ENCODE measurements around the gene CNTNAP2.

CNTNAP2 gene

GRCh38 chr7:146494952-146495596, 378.5 kb downstream of the CNTNAP2 start:
- Histone ChIP-seq H3K36me3 (ENCODE audit: insufficient read depth, low read length) (no peaks in the 10 kb centered on the region), H3K27ac (no peak overlapping the region), H3K4me3 (no peak overlapping the region), H3K9me3 (ENCODE audit: low read depth, low read length) (no peaks in the 10 kb centered on the region), H3K9ac (ENCODE audit: insufficient read length) (no peak overlapping the region)
- TF ChIP-seq FOXP2 (optimal IDR thresholded peaks at IDR 0.05; ENCODE audit: control extremely low read depth, extremely low read length, insufficient read depth), result no peak
- TF ChIP-seq POLR2AphosphoS5 (IDR thresholded peaks at IDR 0.05; ENCODE audit: borderline replicate concordance, low read depth, low read length), result no peak
- TF ChIP-seq EZH2 (IDR thresholded peaks at IDR 0.05), result no peak
- no peak for DNase-seq (ENCODE audit: low read depth, low spot score)

- Histone ChIP-seq H3K9ac (ENCODE audit: insufficient read length) (no peak overlapping the region), H3K27ac (no peak overlapping the region)
- no peak for TF ChIP-seq EZH2 (IDR thresholded peaks at IDR 0.05)
- no peak for TF ChIP-seq POLR2AphosphoS5 (IDR thresholded peaks at IDR 0.05; ENCODE audit: borderline replicate concordance, low read depth, low read length)
Measured at GRCh38 chr7:146496657-146497056, 380.1 kb downstream of the CNTNAP2 start.

GRCh38 chr7:146499970-146500369, 383.4 kb downstream of the CNTNAP2 start:
- Histone ChIP-seq H3K27ac (no peak overlapping the region), H3K4me3 (no peak overlapping the region), H3K9ac (ENCODE audit: insufficient read length) (no peak overlapping the region), H3K36me3 (ENCODE audit: insufficient read depth, low read length) (no peaks in the 10 kb centered on the region), H3K9me3 (ENCODE audit: low read depth, low read length) (no peaks in the 10 kb centered on the region)
- DNase-seq (ENCODE audit: low read depth, low spot score), result no peak
- no peak for TF ChIP-seq EZH2 (IDR thresholded peaks at IDR 0.05)
- no peak for TF ChIP-seq POLR2AphosphoS5 (IDR thresholded peaks at IDR 0.05; ENCODE audit: borderline replicate concordance, low read depth, low read length)
- no peak for TF ChIP-seq FOXP2 (optimal IDR thresholded peaks at IDR 0.05; ENCODE audit: control extremely low read depth, extremely low read length, insufficient read depth)

More at GRCh38 chr7:146496657-146497056, 380.1 kb downstream of the CNTNAP2 start:
- no peak overlapping the region for H3K4me3 ChIP-seq
- no peak for DNase-seq (ENCODE audit: low read depth, low spot score)
- H3K36me3 ChIP-seq (ENCODE audit: insufficient read depth, low read length), result no peaks in the 10 kb centered on the region
- H3K9me3 ChIP-seq (ENCODE audit: low read depth, low read length), result no peaks in the 10 kb centered on the region

GRCh38 chr7:146503844-146504243, 387.2 kb downstream of the CNTNAP2 start:
- Histone ChIP-seq H3K36me3 (ENCODE audit: insufficient read depth, low read length) (no peaks in the 10 kb centered on the region), H3K4me3 (no peak overlapping the region), H3K9ac (ENCODE audit: insufficient read length) (no peak overlapping the region), H3K9me3 (ENCODE audit: low read depth, low read length) (no peaks in the 10 kb centered on the region), H3K27ac (no peak overlapping the region)
- no peak for DNase-seq (ENCODE audit: low read depth, low spot score)
- TF ChIP-seq POLR2AphosphoS5 (IDR thresholded peaks at IDR 0.05; ENCODE audit: borderline replicate concordance, low read depth, low read length) (no peak), EZH2 (IDR thresholded peaks at IDR 0.05) (no peak), FOXP2 (optimal IDR thresholded peaks at IDR 0.05; ENCODE audit: control extremely low read depth, extremely low read length, insufficient read depth) (no peak)

- no peak for DNase-seq (ENCODE audit: low read depth, low spot score)
- H3K27ac ChIP-seq, result no peak overlapping the region
- no peaks in the 10 kb centered on the region for H3K36me3 ChIP-seq (ENCODE audit: insufficient read depth, low read length)
- TF ChIP-seq POLR2AphosphoS5 (IDR thresholded peaks at IDR 0.05; ENCODE audit: borderline replicate concordance, low read depth, low read length) (no peak), EZH2 (IDR thresholded peaks at IDR 0.05) (no peak), FOXP2 (optimal IDR thresholded peaks at IDR 0.05; ENCODE audit: control extremely low read depth, extremely low read length, insufficient read depth) (no peak)
- no peak overlapping the region for H3K9ac ChIP-seq (ENCODE audit: insufficient read length)
- H3K4me3 ChIP-seq, result no peak overlapping the region
- H3K9me3 ChIP-seq (ENCODE audit: low read depth, low read length), result peaks cover 2% of the 10 kb centered on the region; the same call in 1 of the 2 replicates
Measured at GRCh38 chr7:146510088-146510680, 393.6 kb downstream of the CNTNAP2 start.

GRCh38 chr7:146514304-146514703, 397.7 kb downstream of the CNTNAP2 start:
- no peak for DNase-seq (ENCODE audit: low read depth, low spot score)
- H3K9me3 ChIP-seq (ENCODE audit: low read depth, low read length), result peaks cover 2% of the 10 kb centered on the region; the same call in 1 of the 2 replicates
- H3K27ac ChIP-seq, result no peak overlapping the region
- H3K9ac ChIP-seq (ENCODE audit: insufficient read length), result no peak overlapping the region
- H3K4me3 ChIP-seq, result no peak overlapping the region
- TF ChIP-seq EZH2 (IDR thresholded peaks at IDR 0.05), result no peak
- no peak for TF ChIP-seq POLR2AphosphoS5 (IDR thresholded peaks at IDR 0.05; ENCODE audit: borderline replicate concordance, low read depth, low read length)
- no peaks in the 10 kb centered on the region for H3K36me3 ChIP-seq (ENCODE audit: insufficient read depth, low read length)

GRCh38 chr7:146528581-146528980, 412.0 kb downstream of the CNTNAP2 start:
- no peak overlapping the region for H3K9ac ChIP-seq (ENCODE audit: insufficient read length)
- TF ChIP-seq FOXP2 (optimal IDR thresholded peaks at IDR 0.05; ENCODE audit: control extremely low read depth, extremely low read length, insufficient read depth), result no peak
- no peak for TF ChIP-seq POLR2AphosphoS5 (IDR thresholded peaks at IDR 0.05; ENCODE audit: borderline replicate concordance, low read depth, low read length)
- no peak for TF ChIP-seq EZH2 (IDR thresholded peaks at IDR 0.05)
- H3K4me3 ChIP-seq, result no peak overlapping the region
- H3K36me3 ChIP-seq (ENCODE audit: insufficient read depth, low read length), result no peaks in the 10 kb centered on the region
- no peaks in the 10 kb centered on the region for H3K9me3 ChIP-seq (ENCODE audit: low read depth, low read length)
- no peak overlapping the region for H3K27ac ChIP-seq
- DNase-seq (ENCODE audit: low read depth, low spot score), result no peak

- Histone ChIP-seq H3K9ac (ENCODE audit: insufficient read length) (no peak overlapping the region), H3K9me3 (ENCODE audit: low read depth, low read length) (no peaks in the 10 kb centered on the region)
- TF ChIP-seq POLR2AphosphoS5 (IDR thresholded peaks at IDR 0.05; ENCODE audit: borderline replicate concordance, low read depth, low read length) (no peak), EZH2 (IDR thresholded peaks at IDR 0.05) (no peak), FOXP2 (optimal IDR thresholded peaks at IDR 0.05; ENCODE audit: control extremely low read depth, extremely low read length, insufficient read depth) (no peak)
Measured at GRCh38 chr7:146539836-146540235, 423.2 kb downstream of the CNTNAP2 start.

GRCh38 chr7:146542101-146542500, 425.5 kb downstream of the CNTNAP2 start:
- no peak overlapping the region for H3K9ac ChIP-seq (ENCODE audit: insufficient read length)
- no peak overlapping the region for H3K4me3 ChIP-seq
- no peak for TF ChIP-seq POLR2AphosphoS5 (IDR thresholded peaks at IDR 0.05; ENCODE audit: borderline replicate concordance, low read depth, low read length)
- TF ChIP-seq FOXP2 (optimal IDR thresholded peaks at IDR 0.05; ENCODE audit: control extremely low read depth, extremely low read length, insufficient read depth), result no peak
- no peak for TF ChIP-seq EZH2 (IDR thresholded peaks at IDR 0.05)
- no peak for DNase-seq (ENCODE audit: low read depth, low spot score)
- H3K27ac ChIP-seq, result no peak overlapping the region
- no peaks in the 10 kb centered on the region for H3K36me3 ChIP-seq (ENCODE audit: insufficient read depth, low read length)
- no peaks in the 10 kb centered on the region for H3K9me3 ChIP-seq (ENCODE audit: low read depth, low read length)

More at GRCh38 chr7:146539836-146540235, 423.2 kb downstream of the CNTNAP2 start:
- Histone ChIP-seq H3K36me3 (ENCODE audit: insufficient read depth, low read length) (no peaks in the 10 kb centered on the region), H3K27ac (no peak overlapping the region), H3K4me3 (no peak overlapping the region)
- no peak for DNase-seq (ENCODE audit: low read depth, low spot score)
